Transverse colon (tissue), 4 donors: ENCODE results near the gene PTBP1. TPM values are rescaled to one million over a fixed set of nuclear protein-coding genes. Genes with fewer than 3 reads are reported as not detected.

Experiments used
- DNase-seq: peaks from one replicate; pipeline ENCODE4 v3.0.0-alpha.2; 2019
- H3K27ac ChIP-seq, 4 donors: fragments of 200-600 bp; sonication (generic); 2 replicates each; pipeline ENCODE4 v1.5.1; 2016 to 2018; ENCODE audit warnings: inconsistent platforms in 4 of 4
- H3K27me3 ChIP-seq: fragments of 200-600 bp; sonication (generic); 2 replicates; pipeline ENCODE4 v1.5.1; 2017; ENCODE audit warnings: inconsistent platforms
- H3K36me3 ChIP-seq, 4 donors: fragments of 200-600 bp; sonication (generic); 2 replicates each; pipeline ENCODE4 v1.5.1; 2017 to 2019; ENCODE audit warnings: inconsistent platforms in 4 of 4
- H3K4me1 ChIP-seq, 4 donors: fragments of 200-600 bp; sonication (generic); 2 replicates each; pipeline ENCODE4 v1.5.1; 2017 to 2020; ENCODE audit warnings: inconsistent platforms in 4 of 4
- H3K4me3 ChIP-seq, 4 donors: fragments of 200-600 bp; sonication (generic); 1 replicate in 1 of 4; 2 replicates in 3 of 4; pipeline versions ENCODE4 v1.5.1 to v1.6.1; 2017 to 2019; ENCODE audit warnings: inconsistent platforms in 4 of 4
- H3K9me3 ChIP-seq, 2 donors: fragments of 200-600 bp; sonication (generic); 2 replicates each; pipeline ENCODE4 v1.5.1; 2017 to 2019; ENCODE audit warnings: inconsistent platforms in 2 of 2
- CTCF ChIP-seq, 5 experiments: fragments of 200-600 bp in 3 of 5; fragments of 450-650 bp in 2 of 5; sonication (generic) in 3 of 5; IDR thresholded peaks; 1 replicate in 2 of 5; 2 replicates in 3 of 5; pipeline ENCODE4 v1.5.1; 2016 to 2017; ENCODE audit warnings: antibody characterized with exemption in 5 of 5, inconsistent platforms in 3 of 5, mild to moderate bottlenecking in 2 of 5, moderate library complexity in 1 of 5
- EP300 ChIP-seq: sonication (generic); formaldehyde crosslinking; IDR thresholded peaks from one replicate; pipeline ENCODE4 v1.6.1; 2017; ENCODE audit warnings: antibody characterized with exemption, low read depth
- POLR2A ChIP-seq: fragments of 450-650 bp; IDR thresholded peaks from one replicate; pipeline ENCODE4 v1.6.1; 2016; ENCODE audit warnings: antibody characterized with exemption, mild to moderate bottlenecking, moderate library complexity
- POLR2AphosphoS5 ChIP-seq, 3 donors: sonication (generic); formaldehyde crosslinking; IDR thresholded peaks; one replicate each; pipeline ENCODE4 v1.6.1; 2016; ENCODE audit warnings: antibody characterized with exemption in 3 of 3
- WGBS, 2 donors: methylation state at CpG; one replicate each; pipeline ENCODE4 v1.1.5; 2018; ENCODE audit warnings: low coverage in 1 of 2; 5-methylcytosine and 5-hydroxymethylcytosine counted together
- in situ Hi-C, 4 donors: fragments of 200-750 bp; cut with MboI; loops; one replicate each; pipeline versions ENCODE4 v1.15.0 to v1.15.1; 2017; ENCODE audit warnings: low sequenced_read_pairs in 3 of 4, low pct_ligation_motif_present in 1 of 4, low pct_unique_long_range_greater_than_20kb in 1 of 4
- intact Hi-C: fragments of 100-400 bp; cut with DNase I; formaldehyde crosslinking; loops from one replicate; pipeline ENCODE4 v1.15.1; 2023; ENCODE audit warnings: low total_unique reads
- total RNA-seq, 4 donors: library from RNA; depleted of rRNA; stranded (reverse); fragments of >200 nt; gene quantifications; one replicate each; pipeline ENCODE4 v1.1.0, GENCODE V29; 2016

PTBP1 gene
- total RNA-seq, 4 donors from 2014 or later, result 145 to 258 (median 194) TPM

- H3K9me3 ChIP-seq, result no peaks in the 10 kb centered on the region
- H3K27ac ChIP-seq, result no peak overlapping the region
- in situ Hi-C loops, result no loop called here
- WGBS, 2 donors, result 57 to 67% methylated on average over 6 to 19 of the region's 19 CpGs
- H3K4me3 ChIP-seq, result no peak overlapping the region
- peaks cover 69% of the 10 kb centered on the region for H3K27me3 ChIP-seq
- intact Hi-C loops, result no loop called here
- no peaks in the 10 kb centered on the region for H3K36me3 ChIP-seq
- TF ChIP-seq POLR2AphosphoS5 (IDR thresholded peaks at IDR 0.05), result no peak
- TF ChIP-seq POLR2A, result no peak
- no peak for TF ChIP-seq EP300
- TF ChIP-seq CTCF (IDR thresholded peaks at IDR 0.05), result no peak
- peaks cover 0 to 16% (median 15%) of the 10 kb centered on the region in 4 donors for H3K4me1 ChIP-seq
- no peak for DNase-seq
Observed at GRCh38 chr19:825897-826644, 28.8 kb downstream of the PTBP1 start.

- 75% methylated on average over 11 of the region's 11 CpGs; no CpG with 5 or more reads in 1 of the 2 donors for WGBS, 2 donors
- Histone ChIP-seq H3K36me3 (no peaks in the 10 kb centered on the region), H3K4me3 (no peak overlapping the region), H3K27ac (no peak overlapping the region), H3K4me1 (peaks cover 0 to 4% (median 3%) of the 10 kb centered on the region in 4 donors), H3K27me3 (peaks cover 69% of the 10 kb centered on the region), H3K9me3 (no peaks in the 10 kb centered on the region)
- intact Hi-C loops (no loop called here), in situ Hi-C loops (no loop called here)
- no peak for DNase-seq
- TF ChIP-seq POLR2A (no peak), EP300 (no peak), POLR2AphosphoS5 (IDR thresholded peaks at IDR 0.05) (no peak), CTCF (IDR thresholded peaks at IDR 0.05) (no peak)
Observed at GRCh38 chr19:827314-827709, 30.1 kb downstream of the PTBP1 start.

GRCh38 chr19:827710-828321, 30.6 kb downstream of the PTBP1 start, which contains the start of gene AZU1:
AZU1 (plus strand) TSS chr19:827837; CDS start chr19:827847, 10 bp downstream.
- in situ Hi-C loops, result no loop called here

More at GRCh38 chr19:827710-828321, 30.6 kb downstream of the PTBP1 start, which contains the start of gene AZU1:
- peak; percentile 67 for DNase-seq
- no peak for TF ChIP-seq POLR2A
- TF ChIP-seq CTCF (IDR thresholded peaks at IDR 0.05), result no peak
- TF ChIP-seq POLR2AphosphoS5 (IDR thresholded peaks at IDR 0.05), result no peak
- TF ChIP-seq EP300, result no peak
- peaks cover 67% of the 10 kb centered on the region for H3K27me3 ChIP-seq
- WGBS, 2 donors, result 46% methylated on average over 26 of the region's 33 CpGs; no CpG with 5 or more reads in 1 of the 2 donors
- no peaks in the 10 kb centered on the region for H3K9me3 ChIP-seq
- intact Hi-C loops, result no loop called here
- peaks cover 0 to 3% (median 0%) of the 10 kb centered on the region in 4 donors for H3K4me1 ChIP-seq
- no peak within 1 kb of the TSS for H3K4me3 ChIP-seq
- H3K36me3 ChIP-seq, result no peaks in the 10 kb centered on the region
- H3K27ac ChIP-seq, result no peak within 1 kb of the TSS
